Heart left ventricle (tissue), 16 donors: ENCODE measurements around the gene PHACTR1. TPM values are rescaled to one million over a fixed set of nuclear protein-coding genes. Genes with fewer than 3 reads are reported as not detected.

ENCODE experiments used
- ATAC-seq, 4 donors: fragments of 200-7000 bp; cut with Tn5 transposase; one replicate each; pipeline ENCODE4 v1.9.1; 2020 to 2022; ENCODE audit warnings: moderate library complexity in 4 of 4, mild to moderate bottlenecking in 3 of 4, moderate number of reproducible peaks in 1 of 4
- DNase-seq, 5 donors: peaks; one replicate each; pipeline ENCODE4 v3.0.0-alpha.2; 2020
- H3K27ac ChIP-seq, 12 donors: fragments of 200-600 bp; sonication (generic) in 4 of 12; one replicate each; pipeline versions ENCODE4 v1.5.0 to v1.8.0; 2016 to 2022; ENCODE audit warnings: mild to moderate bottlenecking in 2 of 12
- H3K27me3 ChIP-seq, 9 donors: fragments of 200-600 bp; sonication (generic) in 2 of 9; one replicate each; pipeline versions ENCODE4 v1.5.1 to v1.8.0; 2016 to 2022; ENCODE audit warnings: mild to moderate bottlenecking in 3 of 9
- H3K36me3 ChIP-seq, 9 donors: fragments of 200-600 bp; sonication (generic) in 2 of 9; one replicate each; pipeline versions ENCODE4 v1.5.0 to v1.8.0; 2018 to 2022; ENCODE audit warnings: mild to moderate bottlenecking in 2 of 9
- H3K4me1 ChIP-seq, 12 donors: fragments of 200-600 bp; sonication (generic) in 4 of 12; one replicate each; pipeline versions ENCODE4 v1.5.0 to v1.8.0; 2016 to 2022; ENCODE audit warnings: mild to moderate bottlenecking in 3 of 12
- H3K4me3 ChIP-seq, 12 donors: fragments of 200-600 bp; sonication (generic) in 4 of 12; one replicate each; pipeline versions ENCODE4 v1.5.0 to v1.8.0; 2017 to 2022; ENCODE audit warnings: mild to moderate bottlenecking in 9 of 12, moderate library complexity in 4 of 12
- H3K9me3 ChIP-seq, 12 donors: fragments of 200-600 bp; sonication (generic) in 4 of 12; one replicate each; pipeline versions ENCODE4 v1.5.0 to v1.8.0; 2016 to 2022; ENCODE audit warnings: mild to moderate bottlenecking in 1 of 12
- CTCF ChIP-seq, 12 donors: fragments of 200-600 bp; sonication (generic) in 4 of 12; IDR thresholded peaks; one replicate each; pipeline versions ENCODE4 v1.5.0 to v1.8.0; 2018 to 2022; ENCODE audit warnings: antibody characterized with exemption in 12 of 12, mild to moderate bottlenecking in 5 of 12
- POLR2A ChIP-seq, 2 donors: fragments of 450-650 bp; IDR thresholded peaks; one replicate each; pipeline ENCODE4 v1.6.1; 2017; ENCODE audit warnings: antibody characterized with exemption in 2 of 2, mild to moderate bottlenecking in 2 of 2, moderate library complexity in 2 of 2
- WGBS, 4 donors: extraction: QIAGEN DNeasy Blood & Tissue Kit in 2 of 4; methylation state at CpG; one replicate each; pipeline versions ENCODE4 v1.1.5 to v1.1.7; 2013 to 2018; 5-methylcytosine and 5-hydroxymethylcytosine counted together
- intact Hi-C, 10 donors: fragments of 100-400 bp; cut with DNase I; formaldehyde crosslinking; loops; one replicate each; pipeline versions ENCODE4 v1.11.1 to v1.14.2; 2022
- polyA plus RNA-seq, 2 donors: library from polyadenylated mRNA; stranded (reverse); fragments of 200-250 nt; gene quantifications; one replicate each; pipeline ENCODE4 v1.2.3, GENCODE V29; 2013
- total RNA-seq, 9 donors: library from RNA; depleted of rRNA in 2 of 9; stranded (reverse); fragments of >200 nt in 2 of 9; fragmentation: NEBNext Ultra II Directional in 3 of 9; extraction: Animal tissue kit (Norgen Biotek cat#: 25700) in 3 of 9; gene quantifications; one replicate each; pipeline versions ENCODE4 v1.1.0 to v1.2.4, GENCODE V29; 2016 to 2023
- donor health status: ischemic (EF 13 %, LVEDD 7.1; RV severe dilation, severe dysfunction).
- donor health status: healthy with polysubstance abuse.
- donor health status: DM: no; HTN: yes; CAD: no.
- donor health status: DM: no; HTN: no; CAD: no.
- donor health status: ischemic (EF 25% LVEDD 6.9; RV normal size, moderate dysfunction).
- donor health status: ischemic (EF 25% LVEDD 5.7; RV mildly dilated, moderate dysfunction).
- donor health status: healthy.
- donor health status: DM: yes; HTN: yes; CAD: no.
- donor health status: ischemic (EF 35%, LVEDD 5.7; RV mildly dilated, moderate dysfunction).
- donor health status: nonischemic (EF 11% LVEDD 7.7; RV severe dilation, severe dysfunction).
- donor health status: DM: yes; HTN: yes; CAD: no.
- donor health status: PGD.
- donor health status: ischemic (EF 29% LVEDD 5.4; RV normal size, mild dysfunction).
- donor health status: nonischemic (EF 23%, LVEDD 6.1; RV moderate dilation, normal function).

The PHACTR1 gene
- total and polyA plus RNA-seq, 11 donors = 21.2 to 238 (median 87.4) TPM

GRCh38 chr6:12717356-12717755 is 789 bp downstream of the PHACTR1 start:
- ATAC-seq (no peak), DNase-seq (no peak)
- Histone ChIP-seq H3K36me3 (no peaks in the 10 kb centered on the region), H3K9me3 (no peaks in the 10 kb centered on the region), H3K27me3 (peaks cover 0 to 58% (median 6%) of the 10 kb centered on the region in 9 donors), H3K4me3 (no peak overlapping the region), H3K4me1 (no peaks in the 10 kb centered on the region), H3K27ac (no peak overlapping the region)
- TF ChIP-seq CTCF (IDR thresholded peaks at IDR 0.05) (no peak), POLR2A (IDR thresholded peaks at IDR 0.05) (no peak)
- intact Hi-C loops = no loop called here
- WGBS, 4 donors = 67 to 75% (median 73%) methylated on average over 9 of the region's 9 CpGs

GRCh38 chr6:12718015-12718414 is 1.4 kb downstream of the PHACTR1 start:
- Histone ChIP-seq H3K4me3 (no peak overlapping the region), H3K9me3 (no peaks in the 10 kb centered on the region), H3K36me3 (no peaks in the 10 kb centered on the region), H3K27ac (no peak overlapping the region), H3K27me3 (peaks cover 0 to 54% (median 6%) of the 10 kb centered on the region in 9 donors), H3K4me1 (no peaks in the 10 kb centered on the region)
- no peak for ATAC-seq
- WGBS, 4 donors = 40 to 58% (median 53%) methylated on average over 9 of the region's 9 CpGs
- intact Hi-C loops = no loop called here
- no peak for DNase-seq
- TF ChIP-seq POLR2A (IDR thresholded peaks at IDR 0.05) = no peak
- TF ChIP-seq CTCF (IDR thresholded peaks at IDR 0.05) = no peak

- H3K27ac ChIP-seq = no peak overlapping the region
- H3K27me3 ChIP-seq = peaks cover 0 to 48% (median 6%) of the 10 kb centered on the region in 9 donors
- no peaks in the 10 kb centered on the region for H3K9me3 ChIP-seq
- 55 to 89% (median 76%) methylated on average over 3 of the region's 3 CpGs for WGBS, 4 donors
- DNase-seq = no peak
- no peak for ATAC-seq
- intact Hi-C loops = no loop called here
- no peak overlapping the region for H3K4me3 ChIP-seq
- no peaks in the 10 kb centered on the region for H3K36me3 ChIP-seq
- H3K4me1 ChIP-seq = no peaks in the 10 kb centered on the region
- TF ChIP-seq CTCF (IDR thresholded peaks at IDR 0.05) (no peak), POLR2A (IDR thresholded peaks at IDR 0.05) (no peak)
Measured at GRCh38 chr6:12719017-12719416, 2.5 kb downstream of the PHACTR1 start.

DNA sequence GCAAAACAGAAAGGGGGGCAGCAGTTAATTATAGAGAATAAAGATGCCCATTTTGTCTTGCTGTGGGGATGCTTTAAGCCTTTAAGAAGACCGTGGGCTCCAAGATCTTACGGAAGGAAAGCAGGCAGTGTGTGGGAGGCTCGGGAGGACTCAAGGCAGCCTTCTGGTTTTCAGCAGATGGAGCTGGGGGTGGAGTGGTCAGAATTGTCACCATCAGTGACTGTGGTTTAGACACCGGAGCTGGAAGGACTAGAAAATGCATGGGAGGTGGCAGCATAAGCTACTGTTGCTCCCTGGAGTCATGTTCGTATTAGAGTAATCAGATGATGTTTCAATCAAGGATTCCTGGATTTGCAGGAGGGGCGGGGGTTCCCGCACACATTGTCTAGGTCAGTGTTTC is 3.7 kb downstream of the PHACTR1 start:
- no peaks in the 10 kb centered on the region for H3K36me3 ChIP-seq
- DNase-seq (no peak), ATAC-seq (no peak)
- no peak overlapping the region for H3K27ac ChIP-seq
- H3K9me3 ChIP-seq = no peaks in the 10 kb centered on the region
- peaks cover 0 to 45% (median 6%) of the 10 kb centered on the region in 9 donors for H3K27me3 ChIP-seq
- intact Hi-C loops = no loop called here
- 74 to 82% (median 77%) methylated on average over 7 of the region's 7 CpGs for WGBS, 4 donors
- H3K4me3 ChIP-seq = no peak overlapping the region
- no peaks in the 10 kb centered on the region for H3K4me1 ChIP-seq
- TF ChIP-seq POLR2A (IDR thresholded peaks at IDR 0.05) (no peak), CTCF (IDR thresholded peaks at IDR 0.05) (no peak)
